Medulla oblongata (tissue), 1 donor: ENCODE data around the gene NELFE.
"Not testable (repeated sequence)": the region's sequence is repeated elsewhere in the genome, so short reads cannot be mapped to it uniquely, and the experiment has no call there.

Experiments used
- DNase-seq: peaks from one replicate; pipeline ENCODE4 v3.0.0-alpha.2; 2015; ENCODE audit errors: extremely low spot score

NELFE gene

GRCh38 chr6:31919624-31920303, 39.0 kb downstream of the NELFE start:
- DNase-seq: no peak

GRCh38 chr6:31918069-31918720, 40.6 kb downstream of the NELFE start:
- DNase-seq: no peak

GRCh38 chr6:31915756-31916155, 43.0 kb downstream of the NELFE start:
- DNase-seq: no peak

GRCh38 chr6:31915351-31915750, 43.4 kb downstream of the NELFE start:
- DNase-seq: no peak

GRCh38 chr6:31911826-31912585, 46.8 kb downstream of the NELFE start:
- DNase-seq: no peak

GRCh38 chr6:31909298-31909697, 49.5 kb downstream of the NELFE start:
- DNase-seq: not testable (repeated sequence)

GRCh38 chr6:31908791-31909190, 50.0 kb downstream of the NELFE start:
- no peak for DNase-seq

GRCh38 chr6:31908255-31908654, 50.5 kb downstream of the NELFE start:
- DNase-seq: not testable (repeated sequence)

- DNase-seq: no peak
Measured at GRCh38 chr6:31907158-31907813, 51.5 kb downstream of the NELFE start.

- DNase-seq: not testable (repeated sequence)
Measured at GRCh38 chr6:31906727-31907126, 52.0 kb downstream of the NELFE start.

GRCh38 chr6:31906122-31906521, 52.6 kb downstream of the NELFE start:
- DNase-seq: no peak

GRCh38 chr6:31905041-31905440, 53.7 kb downstream of the NELFE start:
- DNase-seq: no peak

- no peak for DNase-seq
Measured at GRCh38 chr6:31903957-31904356, 54.8 kb downstream of the NELFE start.
